Forelimb muscle (tissue), 1 donor: ENCODE measurements around the gene FOXN3. TPM values are rescaled to one million over a fixed set of nuclear protein-coding genes. Genes with fewer than 3 reads are reported as not detected.
"Not testable (repeated sequence)": the region's sequence is repeated elsewhere in the genome, so short reads cannot be mapped to it uniquely, and the experiment has no call there.

Experiments
- DNase-seq: peaks from one replicate; pipeline ENCODE4 v3.0.0-alpha.2; 2013; ENCODE audit warnings: low read depth
- polyA plus RNA-seq: library from polyadenylated mRNA; unstranded; fragments of 120-200 nt; gene quantifications from one replicate; pipeline ENCODE4 v1.2.1, GENCODE V29; 2013; ENCODE audit not compliant: insufficient read length

Gene FOXN3
- polyA plus RNA-seq, 1 donor, result 70.1 TPM

DNA sequence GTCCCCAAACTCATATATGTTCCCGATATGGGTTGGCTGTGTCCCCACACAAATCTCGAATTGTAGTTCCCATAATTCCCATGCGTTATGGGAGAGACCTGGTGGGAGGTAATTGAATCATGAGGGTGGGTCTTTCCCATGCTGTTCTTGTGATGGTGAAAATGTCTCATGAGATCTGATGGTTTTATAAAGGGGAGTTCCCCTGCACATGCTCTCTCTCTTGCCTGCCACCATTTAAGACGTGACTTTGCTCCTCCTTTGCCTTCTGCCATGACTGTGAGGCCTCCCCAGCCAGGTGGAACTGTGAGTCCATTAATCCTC lies 166.4 kb downstream of the FOXN3 start:
- DNase-seq, result not testable (repeated sequence)

DNA sequence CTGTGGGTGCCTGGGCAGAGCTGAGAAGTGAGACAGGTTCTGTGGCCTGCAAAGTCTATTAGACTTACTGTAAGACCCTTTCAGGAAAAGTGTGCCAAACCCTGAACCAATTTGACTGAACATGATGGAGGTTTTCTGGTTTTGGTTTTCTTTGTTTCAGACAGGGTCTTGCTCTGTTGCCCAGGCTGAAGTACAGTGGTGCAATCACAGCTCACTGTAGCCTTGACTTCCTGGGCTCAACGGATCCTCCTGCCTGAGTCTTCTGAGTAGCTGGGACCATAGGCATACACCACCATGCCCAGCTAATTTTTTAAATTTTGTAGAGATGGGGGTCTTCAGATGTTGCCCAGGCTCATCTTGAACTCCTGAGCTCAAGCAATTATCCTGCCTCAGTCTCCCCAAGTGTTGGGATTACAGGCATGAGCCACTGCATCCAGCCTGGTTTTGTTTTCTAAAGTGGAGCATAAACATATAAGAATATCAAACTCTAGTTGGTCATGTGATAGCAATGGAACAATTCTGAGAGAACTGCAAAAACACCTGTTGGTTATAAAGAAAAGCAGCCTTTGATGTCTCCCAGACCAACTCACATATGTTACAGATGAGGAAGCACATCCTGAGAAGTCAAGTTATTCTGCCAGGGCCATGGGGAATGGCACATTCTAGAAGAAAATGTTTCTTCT lies 166.9 kb downstream of the FOXN3 start:
- no peak for DNase-seq

DNA sequence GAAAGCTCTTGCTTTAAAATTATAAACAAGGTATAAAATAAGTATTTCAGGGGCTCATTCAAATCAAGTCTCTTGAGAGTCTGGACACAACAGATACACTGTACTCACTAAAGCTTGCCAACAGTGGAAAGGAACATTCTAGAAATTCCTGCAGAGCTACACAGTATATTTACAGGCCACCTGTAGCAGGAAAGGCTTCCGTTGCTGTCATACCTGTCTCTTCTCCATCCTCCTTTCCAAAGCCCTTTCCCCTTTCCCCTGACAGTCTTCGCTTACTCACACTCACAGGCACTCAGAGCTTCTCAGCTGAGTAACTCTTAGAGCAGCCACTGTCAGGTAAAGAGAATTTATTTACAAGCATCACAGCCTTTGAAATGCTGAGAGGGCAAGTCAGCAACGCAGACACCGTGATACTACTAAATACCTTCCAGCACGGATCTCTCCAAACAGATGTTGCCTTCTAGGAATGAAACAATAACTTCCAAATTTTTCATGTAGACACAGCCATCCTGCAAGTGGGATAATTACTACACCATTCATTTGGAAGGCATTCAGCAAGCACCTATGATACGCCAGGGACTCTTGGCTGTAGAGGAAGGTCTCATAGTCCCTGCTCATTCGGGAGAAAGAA lies 167.9 kb downstream of the FOXN3 start:
- no peak for DNase-seq

DNA sequence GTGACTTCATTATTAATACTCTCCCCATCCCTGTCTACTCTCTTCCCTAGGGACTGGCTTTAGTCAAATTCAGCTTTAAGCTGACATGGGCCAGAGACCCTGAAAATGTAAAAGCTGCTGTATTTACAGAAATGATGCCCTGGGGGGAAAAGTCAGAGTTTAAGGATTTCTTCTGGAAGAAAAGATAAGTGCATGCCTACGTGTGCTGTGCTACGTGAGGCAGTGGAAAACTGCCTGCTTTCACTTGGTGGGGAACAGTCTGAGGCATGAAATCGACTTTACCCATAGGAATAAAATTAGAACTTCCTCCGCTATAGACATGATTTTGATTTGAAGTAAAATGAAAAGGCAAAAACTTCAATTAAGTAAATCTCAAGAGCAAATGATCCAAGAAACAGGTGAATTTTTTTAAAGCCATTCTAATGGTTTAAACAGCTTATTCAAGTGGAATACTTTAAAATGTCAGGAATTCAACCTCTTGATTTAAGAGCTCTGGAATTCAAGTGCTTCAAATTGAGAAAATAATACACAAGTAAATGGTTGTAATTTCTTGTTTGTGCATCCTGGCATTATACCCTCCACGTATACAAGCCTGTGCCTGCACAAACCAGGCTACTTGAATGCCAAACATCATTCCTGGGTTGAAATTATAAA lies 168.5 kb downstream of the FOXN3 start:
- no peak for DNase-seq

DNA sequence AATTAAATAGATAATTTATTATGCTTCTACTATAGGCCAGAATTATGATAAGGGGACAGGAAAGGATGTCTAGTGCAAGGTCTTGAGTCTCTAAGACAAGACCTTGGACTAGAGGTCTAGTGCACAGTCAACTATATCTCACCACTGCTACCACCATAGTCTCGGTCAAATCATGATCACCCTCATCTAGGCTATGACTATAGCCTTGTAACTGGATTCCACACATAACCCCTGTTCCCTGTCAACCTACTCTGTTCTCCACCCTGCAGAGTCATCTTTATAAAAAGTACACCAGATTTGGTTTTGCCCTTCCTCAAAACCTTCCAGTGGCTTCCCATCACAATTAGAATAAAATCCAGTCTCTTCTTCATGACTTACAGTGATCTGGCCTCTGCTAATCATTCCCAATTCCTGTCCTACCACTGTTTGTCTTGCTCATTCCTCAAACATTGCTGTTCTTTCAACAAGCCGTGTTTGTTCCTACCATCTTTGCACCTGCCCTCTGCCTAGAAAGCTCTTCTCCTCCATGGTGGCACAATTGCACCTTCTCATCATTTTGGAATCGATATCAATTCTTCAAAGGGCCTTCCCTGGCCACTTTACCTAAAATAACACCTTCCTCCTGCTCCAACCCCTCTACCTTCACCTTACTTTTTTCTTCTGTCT lies 169.4 kb downstream of the FOXN3 start:
- DNase-seq, result no peak

DNA sequence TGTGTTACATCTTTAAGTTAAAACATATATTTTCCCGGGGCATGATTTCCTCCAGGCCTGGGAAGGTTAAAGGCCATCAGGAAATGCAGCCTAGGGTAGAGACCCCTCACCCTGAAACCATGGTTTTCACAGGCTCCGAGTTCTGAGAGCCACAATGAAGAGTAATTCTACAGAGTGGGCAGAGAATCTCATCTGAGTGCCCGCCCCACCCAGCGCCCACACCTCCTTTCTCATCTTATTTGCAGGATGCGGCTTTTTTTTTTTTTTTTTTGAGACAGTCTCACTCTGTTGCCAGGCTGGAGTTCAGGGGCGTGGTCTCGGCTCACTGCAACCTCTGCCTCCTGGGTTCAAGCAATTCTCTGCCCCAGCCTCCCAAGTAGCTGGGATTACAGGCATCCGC lies 170.7 kb downstream of the FOXN3 start:
- no peak for DNase-seq

DNA sequence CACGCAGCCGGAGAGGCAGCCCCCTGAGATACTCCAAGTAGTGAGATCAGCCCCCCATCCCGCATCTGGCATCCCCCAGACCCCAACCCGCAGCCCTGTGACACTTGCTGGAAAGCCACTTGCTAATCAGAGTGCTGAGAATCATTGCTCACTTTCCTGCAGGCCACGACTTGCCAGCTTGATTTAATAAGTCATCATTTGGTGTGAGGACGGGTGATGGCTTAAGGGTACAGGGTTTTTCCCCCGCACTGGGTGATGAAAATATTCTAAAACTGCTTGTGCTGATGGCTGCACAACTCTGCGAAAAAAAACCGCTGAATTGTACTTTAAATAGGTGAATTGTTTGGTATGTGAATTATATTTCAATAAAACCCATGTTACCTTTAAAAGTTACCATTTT lies 171.2 kb downstream of the FOXN3 start:
- no peak for DNase-seq

DNA sequence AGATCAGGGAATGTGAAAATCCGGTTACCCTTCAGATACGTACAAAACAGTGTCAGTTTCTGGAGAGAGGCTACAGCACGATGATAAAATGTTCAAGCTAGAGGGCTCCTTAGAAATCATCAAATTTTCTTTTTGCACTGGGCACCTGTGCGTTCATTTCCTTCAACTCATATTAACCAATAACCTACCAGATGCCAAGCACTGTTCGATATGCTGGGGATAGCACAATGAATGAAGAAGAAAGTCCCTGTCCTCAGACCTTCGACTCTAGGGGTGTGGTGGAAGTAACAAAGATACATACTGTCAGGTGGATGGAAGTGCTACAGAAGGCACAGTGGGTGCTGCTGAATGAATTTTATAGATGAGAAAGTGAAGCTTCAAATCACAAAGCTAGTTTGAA lies 172.3 kb downstream of the FOXN3 start:
- DNase-seq, result no peak

DNA sequence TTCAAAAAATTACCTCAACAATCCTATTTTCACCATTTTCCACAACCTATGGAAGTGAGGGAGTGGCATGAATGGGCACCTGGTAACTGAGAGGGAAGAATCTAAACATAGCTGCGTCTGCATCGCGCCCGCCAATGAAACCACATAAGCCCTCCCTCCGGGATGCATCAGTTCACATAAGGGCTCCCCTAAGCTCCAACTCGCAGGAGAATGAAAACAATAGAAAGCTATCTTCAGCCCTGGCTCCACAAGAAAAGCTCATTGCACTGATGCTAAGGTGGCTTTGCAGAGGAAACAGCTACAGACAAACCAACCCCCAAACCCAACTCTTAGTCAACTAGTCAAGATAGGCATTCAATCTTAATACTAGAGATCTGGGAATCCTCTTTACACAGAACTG lies 173.3 kb downstream of the FOXN3 start:
- DNase-seq, result no peak

DNA sequence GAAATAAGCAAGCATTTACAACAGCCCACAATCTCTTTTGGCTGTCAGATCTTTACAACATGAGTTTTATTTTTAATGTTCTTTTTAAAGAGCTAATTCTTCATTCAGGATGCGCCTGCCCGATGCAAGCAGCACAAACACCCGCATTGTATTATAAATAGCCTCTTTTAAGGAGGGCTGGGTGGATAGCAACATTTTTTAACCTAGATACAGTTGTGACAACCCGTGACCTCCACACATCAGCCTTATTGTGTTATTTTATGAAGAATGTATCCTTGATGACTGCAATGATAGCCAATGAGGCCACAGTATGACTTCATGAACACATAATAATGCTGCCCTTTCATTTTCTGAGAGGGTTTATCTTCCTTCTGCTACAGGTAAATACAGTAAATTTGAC lies 173.7 kb downstream of the FOXN3 start:
- no peak for DNase-seq

DNA sequence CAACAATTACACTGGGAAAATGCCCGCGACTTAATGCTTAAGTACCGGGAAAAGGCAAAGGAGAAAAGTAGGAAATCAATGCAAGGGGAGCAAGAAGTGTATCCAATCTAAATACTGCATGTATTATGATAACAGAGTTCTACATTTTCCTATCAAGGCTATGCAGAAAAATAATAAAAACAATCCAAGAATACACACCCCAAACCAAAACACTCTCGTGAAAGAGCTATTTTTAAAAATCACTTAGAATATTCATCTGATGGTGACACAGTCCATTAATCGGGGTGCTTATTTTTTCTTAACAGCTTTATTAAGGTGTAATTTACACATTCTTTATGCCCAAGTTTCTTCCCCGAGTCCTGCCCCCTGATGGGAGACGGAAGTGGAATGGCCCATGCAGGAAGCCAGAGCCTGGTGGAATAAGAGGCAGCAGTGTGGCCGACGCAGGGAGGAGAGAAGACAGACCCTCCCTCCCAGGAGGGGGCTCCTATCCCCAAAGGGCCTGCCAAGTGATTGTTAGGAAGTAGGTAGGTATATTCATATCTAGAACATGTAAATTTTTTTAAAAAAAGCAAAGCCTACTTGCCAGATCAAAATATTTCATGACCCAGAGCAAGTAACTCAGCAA lies 174.3 kb downstream of the FOXN3 start:
- DNase-seq, result no peak

DNA sequence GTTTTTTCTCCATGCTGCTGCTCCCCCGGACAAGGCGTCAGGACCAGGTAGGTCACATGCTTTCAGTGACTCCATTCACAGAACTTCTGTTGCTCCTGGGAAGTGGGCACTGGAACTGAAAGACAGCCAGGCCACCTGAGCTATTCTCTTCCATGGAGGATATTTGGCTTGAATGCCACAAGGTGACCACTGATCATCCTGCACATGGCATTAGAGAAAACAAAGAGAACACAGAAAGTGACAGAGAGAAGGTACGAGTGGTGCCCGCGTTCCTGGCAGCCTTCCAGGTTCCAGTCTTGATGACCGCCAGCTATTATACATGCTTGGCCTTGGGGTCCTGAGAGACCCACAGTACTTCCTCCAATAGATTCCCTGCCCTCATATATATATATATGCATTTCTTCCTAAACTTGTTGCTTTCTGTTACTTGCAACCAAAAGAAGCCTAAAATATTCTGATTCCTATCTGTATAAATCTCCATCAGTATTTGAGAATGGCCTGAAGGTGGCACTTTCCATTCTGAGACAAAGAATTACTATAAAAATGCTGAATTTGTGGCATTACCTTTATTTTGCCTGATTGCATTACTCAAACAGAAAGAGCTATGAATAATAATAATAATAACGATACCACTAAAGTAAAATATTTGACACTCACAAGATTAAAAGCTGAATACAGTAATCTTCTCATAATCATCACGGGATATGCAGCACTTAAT lies 174.9 kb downstream of the FOXN3 start:
- DNase-seq, result no peak

DNA sequence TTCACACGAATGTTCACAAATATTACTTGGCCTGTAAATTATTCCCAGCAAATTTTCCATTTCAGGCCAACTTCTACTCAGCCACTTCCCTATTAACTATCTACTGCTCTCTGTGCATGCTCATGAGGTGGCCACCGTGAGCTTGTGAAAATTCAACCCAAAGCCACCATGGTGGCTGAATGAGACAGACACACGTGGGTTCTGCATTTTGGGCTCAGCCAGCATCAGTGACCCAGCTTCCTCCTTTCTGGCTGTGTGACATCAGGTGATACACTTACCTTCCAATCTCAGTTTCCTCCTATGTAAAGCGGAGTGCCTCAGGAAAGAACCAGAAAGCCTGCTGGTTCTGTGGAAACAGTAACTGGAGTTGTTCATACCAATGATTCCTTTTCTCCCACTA lies 175.8 kb downstream of the FOXN3 start:
- no peak for DNase-seq

DNA sequence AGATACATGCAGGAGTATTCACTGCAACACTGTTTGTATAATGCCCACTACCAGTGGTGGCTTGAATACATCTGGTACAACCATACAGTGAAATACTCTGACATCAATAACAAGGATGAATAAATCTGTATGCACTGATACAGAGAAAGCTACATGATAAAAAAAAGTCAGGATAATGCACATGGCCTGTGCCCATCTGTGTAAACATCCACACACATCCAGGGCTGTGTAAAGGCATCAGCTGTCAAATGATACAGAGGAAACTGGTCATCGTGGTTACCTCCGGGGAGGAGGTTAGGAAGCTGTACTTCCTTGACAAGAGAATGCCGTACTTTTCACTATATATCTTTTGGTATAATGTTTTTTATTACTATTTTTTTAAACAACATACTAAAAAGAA lies 176.6 kb downstream of the FOXN3 start:
- DNase-seq, result no peak

DNA sequence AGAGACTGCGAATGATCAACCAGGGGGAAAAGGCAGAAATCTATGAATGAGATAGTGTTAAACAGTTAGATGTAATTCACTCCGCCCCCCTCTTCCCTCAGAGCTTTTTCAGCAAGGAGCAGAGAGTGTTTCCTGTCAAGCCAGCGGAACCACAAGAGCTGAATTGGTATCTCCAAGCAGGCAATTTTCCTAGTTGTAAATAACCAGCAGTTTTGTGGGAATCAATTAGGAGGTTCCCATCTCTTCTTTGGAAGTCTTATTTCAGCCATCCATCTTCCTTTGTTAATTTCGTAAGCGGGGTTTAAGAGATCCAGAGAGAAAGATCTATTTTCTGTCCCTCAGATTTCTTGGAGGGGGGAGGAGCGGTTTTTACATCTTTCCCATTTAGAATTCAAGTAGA lies 178.0 kb downstream of the FOXN3 start:
- no peak for DNase-seq

DNA sequence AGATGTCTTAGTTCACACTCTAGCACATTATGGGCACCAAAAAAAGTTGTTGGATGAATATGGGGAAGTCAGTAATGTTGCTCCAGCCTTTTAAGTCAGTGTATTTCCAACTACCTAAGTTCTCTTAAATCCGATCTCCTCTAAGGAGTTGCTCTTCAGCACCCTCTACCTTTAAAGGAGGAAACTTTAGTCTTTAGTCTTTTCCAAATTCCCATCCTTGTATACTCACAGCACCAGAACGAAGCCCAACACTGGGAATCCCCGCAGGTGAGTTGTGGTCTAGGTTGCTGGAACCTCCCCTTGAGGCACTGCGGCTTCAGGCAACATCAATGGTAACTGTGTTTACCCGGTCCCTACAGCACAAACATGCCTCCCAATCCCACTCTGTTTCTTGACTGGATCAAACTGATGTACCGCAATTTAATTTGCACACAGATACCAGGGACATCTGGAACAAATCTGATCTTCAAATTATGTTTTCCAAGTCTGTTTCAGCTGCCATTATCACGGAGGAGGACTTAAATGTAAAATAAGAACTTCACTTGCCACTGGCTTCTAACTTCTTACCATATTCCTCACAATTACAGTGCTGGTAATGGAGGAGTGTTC lies 179.0 kb downstream of the FOXN3 start:
- DNase-seq, result no peak

DNA sequence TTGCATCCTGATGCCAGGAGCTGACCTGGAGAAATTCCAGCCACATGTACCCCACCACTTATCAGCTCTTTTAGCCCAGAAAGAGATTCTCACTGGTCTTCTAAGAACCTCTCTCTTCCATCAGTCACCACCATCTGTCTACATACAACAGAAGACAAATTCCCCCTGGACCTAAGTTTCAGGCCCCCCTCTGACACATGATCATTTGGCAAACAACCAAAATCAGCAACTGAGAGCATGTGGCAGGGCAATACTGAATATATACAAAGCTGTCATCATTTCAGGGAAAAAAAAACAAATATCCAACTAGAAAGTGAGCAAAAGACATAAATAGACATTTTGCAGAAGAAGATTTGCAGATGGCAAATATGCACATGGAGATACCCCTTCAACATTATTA lies 180.2 kb downstream of the FOXN3 start:
- DNase-seq, result no peak

DNA sequence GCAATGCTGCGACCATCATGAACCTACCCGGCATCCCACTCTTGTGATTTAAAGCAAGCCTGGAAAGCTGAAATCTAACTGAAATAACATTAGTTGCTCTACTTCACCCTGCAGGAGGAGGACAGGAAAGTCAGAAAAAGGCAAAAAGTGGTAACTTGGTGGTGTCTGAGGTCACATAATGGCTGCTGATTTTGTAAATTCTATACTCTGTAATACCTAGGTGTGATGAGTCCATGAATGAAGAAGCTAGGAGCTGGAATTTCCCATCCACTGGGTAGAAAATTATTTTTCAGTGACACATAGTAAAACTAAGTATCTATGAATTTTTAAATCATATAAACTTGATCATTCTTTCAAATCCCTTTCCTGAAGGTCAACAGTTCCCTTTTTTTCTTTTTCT lies 183.8 kb downstream of the FOXN3 start:
- no peak for DNase-seq

DNA sequence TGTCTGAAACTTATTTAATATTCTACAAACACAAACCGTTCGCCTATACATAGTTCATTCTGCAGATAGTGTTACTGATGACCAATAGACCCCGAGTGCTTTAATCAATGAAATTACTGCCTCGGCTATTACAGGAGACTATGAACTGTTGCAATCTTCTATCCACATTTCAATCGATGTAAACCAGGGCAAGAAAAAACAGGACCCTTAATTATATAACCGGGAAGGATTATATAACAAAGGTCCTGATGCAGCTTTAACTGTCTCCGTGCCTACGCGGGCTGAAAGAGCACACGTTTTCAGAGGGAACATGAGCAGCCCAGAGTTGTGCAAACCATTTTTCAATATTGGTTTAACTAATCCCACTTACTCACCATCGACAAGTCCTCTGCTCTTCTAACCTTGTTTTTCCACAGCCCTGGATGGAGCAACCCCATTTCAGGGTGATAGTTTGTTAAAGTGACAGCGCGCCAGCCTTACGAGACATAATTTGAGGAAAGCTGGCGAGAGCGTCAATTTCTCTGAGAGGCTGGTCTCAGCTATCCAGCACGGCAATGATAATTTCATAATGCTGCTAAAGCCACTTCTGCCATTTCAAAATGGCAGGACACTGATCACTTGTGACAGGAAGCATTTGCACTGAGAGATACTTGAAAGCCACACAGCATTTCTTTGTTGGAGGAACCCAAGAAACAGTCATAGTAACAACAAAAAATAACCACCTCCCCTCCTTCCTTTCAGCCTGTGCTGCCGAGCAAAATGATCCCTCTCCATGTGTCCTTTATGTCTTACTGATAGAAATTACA lies 184.6 kb downstream of the FOXN3 start:
- no peak for DNase-seq

DNA sequence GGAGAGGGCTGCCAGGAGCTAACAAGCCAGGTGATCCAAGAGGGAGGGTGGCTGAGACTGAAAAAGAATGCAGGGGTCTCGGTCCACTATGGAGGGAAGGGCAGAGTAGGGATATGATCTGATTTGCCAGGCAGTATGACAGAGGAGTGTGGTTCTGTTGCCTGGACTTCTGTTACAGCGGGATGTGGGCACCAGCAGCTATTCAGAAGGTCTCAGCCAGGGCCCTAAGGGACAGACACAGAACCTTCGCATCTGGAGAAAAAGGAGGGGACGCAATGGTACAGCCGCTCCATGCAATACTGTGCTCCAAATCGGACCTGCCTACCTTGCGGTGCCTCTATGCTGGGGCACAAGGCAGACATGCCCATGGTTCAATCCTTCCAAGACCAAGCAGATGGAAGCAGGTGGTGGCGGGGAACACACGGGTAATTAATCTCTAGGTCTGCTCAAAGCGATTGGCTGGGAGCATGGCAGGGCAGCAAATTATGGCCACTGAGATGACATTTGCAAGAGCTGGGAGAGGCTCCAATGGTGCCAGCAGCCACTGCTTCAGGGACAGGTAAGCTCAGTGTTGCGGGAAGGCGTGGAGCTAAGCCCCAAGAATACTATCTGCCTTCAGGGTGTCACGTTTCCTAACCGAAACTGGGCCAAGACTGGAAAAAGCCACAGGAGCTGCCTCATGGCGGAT lies 185.5 kb downstream of the FOXN3 start:
- DNase-seq, result no peak
